H9 (cell line): ENCODE data around the gene BTBD6. TPM values are rescaled to one million over a fixed set of nuclear protein-coding genes. Genes with fewer than 3 reads are reported as not detected.

ENCODE experiments used
- DNase-seq: peaks from one replicate; pipeline ENCODE4 v3.0.0-alpha.2; 2017
- H2AFZ ChIP-seq: one replicate; pipeline ENCODE4 v1.6.1; 2013; ENCODE audit warnings: mild to moderate bottlenecking, low read length, control low read depth, moderate library complexity
- H2AK5ac ChIP-seq: 2 replicates; pipeline ENCODE4 v1.6.1; 2013; ENCODE audit warnings: low read length, control low read depth, mixed read lengths; ENCODE audit not compliant: insufficient read length
- H2BK120ac ChIP-seq: one replicate; pipeline ENCODE4 v1.6.1; 2013; ENCODE audit warnings: low read depth, mild to moderate bottlenecking, low read length, control low read depth, inconsistent platforms; ENCODE audit not compliant: poor library complexity, severe bottlenecking
- H2BK12ac ChIP-seq: 2 replicates; pipeline ENCODE4 v1.6.1; 2013; ENCODE audit warnings: low read length, control low read depth, mixed read lengths, low read depth; ENCODE audit not compliant: insufficient read length
- H2BK15ac ChIP-seq: 2 replicates; pipeline ENCODE4 v1.6.1; 2013; ENCODE audit warnings: low read depth, low read length, control low read depth
- H2BK20ac ChIP-seq: one replicate; pipeline ENCODE4 v1.6.1; 2013; ENCODE audit warnings: low read depth, mild to moderate bottlenecking, low read length, control low read depth, inconsistent platforms; ENCODE audit not compliant: poor library complexity, severe bottlenecking
- H2BK5ac ChIP-seq: 2 replicates; pipeline ENCODE4 v1.6.1; 2013; ENCODE audit warnings: low read length, control low read depth, mixed read lengths; ENCODE audit not compliant: insufficient read length
- H3K14ac ChIP-seq: 2 replicates; pipeline ENCODE4 v1.6.1; 2013; ENCODE audit warnings: low read length, control low read depth; ENCODE audit not compliant: insufficient read depth
- H3K18ac ChIP-seq: 2 replicates; pipeline ENCODE4 v1.6.1; 2013; ENCODE audit warnings: low read depth, mild to moderate bottlenecking, mixed read lengths, low read length, control low read depth; ENCODE audit not compliant: insufficient read length
- H3K23ac ChIP-seq: 2 replicates; pipeline ENCODE4 v1.6.1; 2013; ENCODE audit warnings: low read length, control low read depth, mixed read lengths, low read depth; ENCODE audit not compliant: insufficient read length
- H3K23me2 ChIP-seq: 2 replicates; pipeline ENCODE4 v1.6.1; 2013; ENCODE audit warnings: low read depth, mild to moderate bottlenecking, mixed read lengths, low read length, control low read depth; ENCODE audit not compliant: insufficient read length, poor library complexity, severe bottlenecking
- H3K27ac ChIP-seq: 2 replicates; pipeline ENCODE4 v1.5.1; 2013; ENCODE audit warnings: low read length, control low read depth, mixed read lengths, low read depth; ENCODE audit not compliant: insufficient read length
- H3K27me3 ChIP-seq: 2 replicates; pipeline ENCODE4 v1.6.1; 2013; ENCODE audit warnings: low read length, control low read depth, inconsistent platforms; ENCODE audit not compliant: insufficient read depth
- H3K4ac ChIP-seq: 2 replicates; pipeline ENCODE4 v1.6.1; 2013; ENCODE audit warnings: low read depth, mild to moderate bottlenecking, control low read depth, inconsistent platforms, low read length, moderate library complexity
- H3K4me1 ChIP-seq: 2 replicates; pipeline ENCODE4 v1.6.1; 2013; ENCODE audit warnings: low read length, control low read depth, inconsistent platforms; ENCODE audit not compliant: insufficient read depth
- H3K4me2 ChIP-seq: 2 replicates; pipeline ENCODE4 v1.6.1; 2013; ENCODE audit warnings: low read length, control low read depth, mixed read lengths; ENCODE audit not compliant: insufficient read length, insufficient read depth
- H3K56ac ChIP-seq: 2 replicates; pipeline ENCODE4 v1.6.1; 2013; ENCODE audit warnings: low read depth, mild to moderate bottlenecking, mixed read lengths, low read length, control low read depth; ENCODE audit not compliant: insufficient read length
- H3K79me1 ChIP-seq: 2 replicates; pipeline ENCODE4 v1.6.1; 2013; ENCODE audit warnings: low read depth, mild to moderate bottlenecking, moderate library complexity, low read length, control low read depth, inconsistent platforms; ENCODE audit not compliant: insufficient read depth, poor library complexity, severe bottlenecking
- H3K79me2 ChIP-seq: 2 replicates; pipeline ENCODE4 v1.6.1; 2013; ENCODE audit warnings: low read length, control low read depth, inconsistent platforms; ENCODE audit not compliant: insufficient read depth
- H3K9ac ChIP-seq: 2 replicates; pipeline ENCODE4 v1.6.1; 2013; ENCODE audit warnings: low read length, control low read depth, mixed read lengths; ENCODE audit not compliant: insufficient read length; ENCODE audit errors: extremely low read depth
- H3K9me3 ChIP-seq: one replicate; pipeline ENCODE4 v1.6.1; 2013; ENCODE audit warnings: low read depth, low read length, inconsistent platforms; ENCODE audit not compliant: control insufficient read depth
- H3T11ph ChIP-seq: one replicate; pipeline ENCODE4 v1.6.1; 2013; ENCODE audit warnings: mild to moderate bottlenecking, low read length, control low read depth, inconsistent platforms
- H4K20me1 ChIP-seq: one replicate; pipeline ENCODE4 v1.6.1; 2013; ENCODE audit not compliant: control insufficient read depth, insufficient read length, insufficient read depth
- H4K5ac ChIP-seq: 2 replicates; pipeline ENCODE4 v1.6.1; 2013; ENCODE audit warnings: low read depth, mild to moderate bottlenecking, mixed read lengths, low read length, control low read depth; ENCODE audit not compliant: insufficient read length
- H4K8ac ChIP-seq: replicated peaks from 2 replicates; pipeline ENCODE4 v1.6.1; 2013; ENCODE audit warnings: low read length, control low read depth, mixed read lengths, low read depth; ENCODE audit not compliant: insufficient read length
- H4K91ac ChIP-seq: 2 replicates; pipeline ENCODE4 v1.6.1; 2013; ENCODE audit warnings: low read depth, mild to moderate bottlenecking, moderate library complexity, mixed read lengths, low read length, control low read depth; ENCODE audit not compliant: insufficient read length
- H3K27ac Mint-ChIP-seq, 3 experiments: 2 replicates in 2 of 3; 3 replicates in 1 of 3; pipeline ENCODE4 v1.8.0; 2020 to 2021; ENCODE audit warnings: mixed read lengths in 3 of 3, mild to moderate bottlenecking in 1 of 3, moderate library complexity in 1 of 3
- H3K27me3 Mint-ChIP-seq: 2 replicates; pipeline ENCODE4 v1.8.0; 2021; ENCODE audit warnings: low read depth, mild to moderate bottlenecking, moderate library complexity, mixed read lengths
- H3K36me3 Mint-ChIP-seq, 3 experiments: 2 replicates in 2 of 3; 3 replicates in 1 of 3; pipeline ENCODE4 v1.8.0; 2020 to 2021; ENCODE audit warnings: low read depth in 3 of 3, mixed read lengths in 3 of 3; ENCODE audit not compliant: insufficient read depth in 1 of 3
- H3K4me1 Mint-ChIP-seq, 2 experiments: 2 replicates each; pipeline ENCODE4 v1.8.0; 2020; ENCODE audit warnings: mixed read lengths in 2 of 2
- H3K4me3 Mint-ChIP-seq, 2 experiments: 2 replicates in 1 of 2; 3 replicates in 1 of 2; pipeline ENCODE4 v1.8.0; 2020 to 2021; ENCODE audit warnings: mild to moderate bottlenecking in 2 of 2, mixed read lengths in 2 of 2, moderate library complexity in 1 of 2
- H3K9me3 Mint-ChIP-seq, 2 experiments: 2 replicates in 1 of 2; 3 replicates in 1 of 2; pipeline ENCODE4 v1.8.0; 2020; ENCODE audit warnings: mild to moderate bottlenecking in 2 of 2, mixed read lengths in 2 of 2, moderate library complexity in 1 of 2
- WGBS: extraction: QIAGEN DNeasy Blood & Tissue Kit; methylation state at CpG from one replicate; pipeline ENCODE4 v1.1.7; 2013; ENCODE audit warnings: missing lambda C conversion rate, low lambda C conversion rate, mixed read lengths; ENCODE audit not compliant: insufficient read length; ENCODE audit errors: extremely low coverage; 5-methylcytosine and 5-hydroxymethylcytosine counted together
- total RNA-seq: library from RNA; stranded (reverse); gene quantifications from 2 replicates; pipeline ENCODE4 v1.2.1, GENCODE V29; 2021
- TF ChIP-seq, protein P1 (sequence below): fragments of 200-600 bp; sonication (generic); conservative IDR thresholded peaks from 3 replicates; pipeline ENCODE4 v1.8.0; 2021; ENCODE audit warnings: antibody characterized with exemption, mild to moderate bottlenecking

The BTBD6 gene
- total RNA-seq, 1 experiment from 2014 or later, result 23.3 TPM

DNA sequence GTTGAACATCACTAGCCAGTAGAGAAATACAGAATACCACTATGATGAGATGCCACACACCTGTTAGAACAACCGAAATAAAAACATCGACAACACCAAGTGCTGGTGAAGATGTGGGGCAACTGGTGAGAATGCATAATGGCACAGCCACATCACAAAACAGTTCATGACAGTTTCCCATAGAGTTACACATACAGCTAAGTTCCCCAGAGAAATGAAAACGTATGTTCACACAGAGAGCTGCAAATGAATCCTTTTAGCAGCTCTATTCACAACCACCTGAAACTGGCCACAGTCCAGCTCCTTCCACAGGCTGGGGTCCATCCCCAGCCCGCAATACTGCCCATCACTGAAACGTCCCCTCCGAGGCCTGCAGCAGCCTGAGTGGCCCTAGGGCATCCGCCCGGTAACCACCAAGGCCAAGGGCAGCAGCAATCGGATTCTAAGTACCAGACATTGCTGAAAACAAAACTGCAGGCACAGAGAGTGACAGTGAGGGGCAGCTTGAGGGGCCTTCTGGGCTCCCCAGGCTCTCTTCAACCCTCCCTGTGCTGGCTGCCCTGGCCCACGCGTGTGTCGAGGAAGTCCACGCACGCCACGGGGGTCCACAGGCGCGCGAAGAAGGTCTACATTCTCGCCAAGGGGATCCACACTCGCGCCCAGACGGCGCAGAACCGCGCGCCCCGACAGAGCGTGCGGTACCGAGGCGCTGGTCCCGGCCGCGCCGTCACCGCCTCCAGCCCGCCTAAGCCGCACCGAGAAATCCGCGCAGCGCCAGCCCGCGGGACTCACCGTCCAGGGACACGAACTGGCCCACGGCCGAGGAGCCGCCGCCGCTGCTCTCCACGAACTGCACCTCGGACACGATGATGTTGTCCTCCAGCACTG is 51.6 kb downstream of the BTBD6 start:
- Histone ChIP-seq H3K4me2 (peak overlapping the region; percentile 57), H2BK12ac (no peak overlapping the region), H3K4me1 (no peaks in the 10 kb centered on the region), H2BK15ac (no peak overlapping the region), H3K27ac (no peak overlapping the region), H4K20me1 (no peaks in the 10 kb centered on the region), H3K18ac (no peak overlapping the region), H3K9ac (peak overlapping the region; percentile 23), H2BK120ac (no peak overlapping the region), H3K27me3 (no peaks in the 10 kb centered on the region; the same call in 1 of the 2 replicates), H3K79me2 (peaks cover 4% of the 10 kb centered on the region; the same call in 1 of the 2 replicates), H3K56ac (no peak overlapping the region), H4K8ac (no peak overlapping the region), H3K14ac (0 out of 2 replicates have a peak overlapping the region, but pooled peaks have one; percentile 5), H2BK5ac (no peak overlapping the region), H4K91ac (no peak overlapping the region), H2BK20ac (no peak overlapping the region), H3K4ac (no peak overlapping the region), H3K23me2 (peaks cover 8% of the 10 kb centered on the region), H3T11ph (no peak overlapping the region), H4K5ac (no peak overlapping the region), H2AFZ (no peak overlapping the region), H3K9me3 (no peaks in the 10 kb centered on the region), H2AK5ac (no peak overlapping the region), H3K79me1 (no peaks in the 10 kb centered on the region), H3K23ac (no peak overlapping the region)
- TF ChIP-seq, protein P1, sequence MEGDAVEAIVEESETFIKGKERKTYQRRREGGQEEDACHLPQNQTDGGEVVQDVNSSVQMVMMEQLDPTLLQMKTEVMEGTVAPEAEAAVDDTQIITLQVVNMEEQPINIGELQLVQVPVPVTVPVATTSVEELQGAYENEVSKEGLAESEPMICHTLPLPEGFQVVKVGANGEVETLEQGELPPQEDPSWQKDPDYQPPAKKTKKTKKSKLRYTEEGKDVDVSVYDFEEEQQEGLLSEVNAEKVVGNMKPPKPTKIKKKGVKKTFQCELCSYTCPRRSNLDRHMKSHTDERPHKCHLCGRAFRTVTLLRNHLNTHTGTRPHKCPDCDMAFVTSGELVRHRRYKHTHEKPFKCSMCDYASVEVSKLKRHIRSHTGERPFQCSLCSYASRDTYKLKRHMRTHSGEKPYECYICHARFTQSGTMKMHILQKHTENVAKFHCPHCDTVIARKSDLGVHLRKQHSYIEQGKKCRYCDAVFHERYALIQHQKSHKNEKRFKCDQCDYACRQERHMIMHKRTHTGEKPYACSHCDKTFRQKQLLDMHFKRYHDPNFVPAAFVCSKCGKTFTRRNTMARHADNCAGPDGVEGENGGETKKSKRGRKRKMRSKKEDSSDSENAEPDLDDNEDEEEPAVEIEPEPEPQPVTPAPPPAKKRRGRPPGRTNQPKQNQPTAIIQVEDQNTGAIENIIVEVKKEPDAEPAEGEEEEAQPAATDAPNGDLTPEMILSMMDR, result no peak
- Mint-ChIP-seq H3K9me3 (peaks cover 5 to 6% of the 10 kb centered on the region in 2 experiments; a peak in 4 of 5 replicates), H3K27ac (no peak overlapping the region), H3K36me3 (peaks cover 3 to 6% (median 5%) of the 10 kb centered on the region in 3 experiments; a peak in 3 of 7 replicates), H3K27me3 (peaks cover 22% of the 10 kb centered on the region), H3K4me3 (peak overlapping the region; percentile 77 to 84), H3K4me1 (peaks cover 5 to 11% of the 10 kb centered on the region in 2 experiments; a peak in 3 of 4 replicates)
- no CpG with 5 or more reads among the region's 54 CpGs for WGBS
- peak; percentile 26 for DNase-seq

Other genes with a start within 250 kb of the BTBD6 start
- 57.7 and 58.5 TPM in 2 replicates for gene CDCA4, start 227.4 kb upstream of the BTBD6 start, total RNA-seq
- gene GPR132, start 183.1 kb upstream of the BTBD6 start, total RNA-seq, result 0.20 and 0.24 TPM in 2 replicates
- 11.3 and 11.4 TPM in 2 replicates for gene JAG2, start 79.8 kb upstream of the BTBD6 start, total RNA-seq
- 39.0 and 41.1 TPM in 2 replicates for gene NUDT14, start 67.2 kb upstream of the BTBD6 start, total RNA-seq
- gene BRF1, start 52.5 kb downstream of the BTBD6 start, total RNA-seq, result 27.0 and 28.3 TPM in 2 replicates
- 63.5 and 72.5 TPM in 2 replicates for gene PACS2, start 66.2 kb downstream of the BTBD6 start, total RNA-seq
- 0.50 and 0.83 TPM in 2 replicates for gene TEX22, start 150.0 kb downstream of the BTBD6 start, total RNA-seq
- gene MTA1, start 171.3 kb downstream of the BTBD6 start, total RNA-seq, result 222 and 230 TPM in 2 replicates
- gene CRIP2, start 226.3 kb downstream of the BTBD6 start, total RNA-seq, result 5.7 and 7.2 TPM in 2 replicates
- 6.9 and 8.8 TPM in 2 replicates for gene CRIP1, start 238.4 kb downstream of the BTBD6 start, total RNA-seq
- 26.2 TPM in 2 replicates for gene TEDC1, start 242.7 kb downstream of the BTBD6 start, total RNA-seq